ENCODE data around the gene RAB6B. TPM values are rescaled to one million over a fixed set of nuclear protein-coding genes. Genes with fewer than 3 reads are reported as not detected.

RAB6B gene
- total and polyA plus RNA-seq, 2 donors = 2.5 to 3.4 TPM

GRCh38 chr3:133820889-133821675 lies 74.6 kb downstream of the RAB6B start:
- Histone ChIP-seq H3K27ac (ENCODE audit: low read depth) (no peak overlapping the region), H3K4me1 (ENCODE audit: insufficient read depth) (no peaks in the 10 kb centered on the region), H3K4me3 (ENCODE audit: low read depth, low read length) (no peak overlapping the region), H3K36me3 (ENCODE audit: insufficient read depth) (no peaks in the 10 kb centered on the region)
- DNase-seq (ENCODE audit: extremely low spot score) = no peak
- 84% methylated on average over 3 of the region's 3 CpGs for WGBS

- 91% methylated on average over 4 of the region's 4 CpGs for WGBS
- no peak overlapping the region for H3K4me3 ChIP-seq (ENCODE audit: low read depth, low read length)
- DNase-seq (ENCODE audit: extremely low spot score) = no peak
- H3K4me1 ChIP-seq (ENCODE audit: insufficient read depth) = no peaks in the 10 kb centered on the region
- H3K27ac ChIP-seq (ENCODE audit: low read depth) = no peak overlapping the region
- no peaks in the 10 kb centered on the region for H3K36me3 ChIP-seq (ENCODE audit: insufficient read depth)
Measured at GRCh38 chr3:133820129-133820528, 75.6 kb downstream of the RAB6B start.

- no peak overlapping the region for H3K4me3 ChIP-seq (ENCODE audit: low read depth, low read length)
- no peak for DNase-seq (ENCODE audit: extremely low spot score)
- 79% methylated on average over 2 of the region's 2 CpGs for WGBS
- no peaks in the 10 kb centered on the region for H3K36me3 ChIP-seq (ENCODE audit: insufficient read depth)
- no peak overlapping the region for H3K27ac ChIP-seq (ENCODE audit: low read depth)
- H3K4me1 ChIP-seq (ENCODE audit: insufficient read depth) = no peaks in the 10 kb centered on the region
Measured at GRCh38 chr3:133815386-133815785, 80.3 kb downstream of the RAB6B start.

GRCh38 chr3:133812872-133813271 lies 82.8 kb downstream of the RAB6B start:
- H3K4me3 ChIP-seq (ENCODE audit: low read depth, low read length) = no peak overlapping the region
- no peak for DNase-seq (ENCODE audit: extremely low spot score)
- no peaks in the 10 kb centered on the region for H3K4me1 ChIP-seq (ENCODE audit: insufficient read depth)
- no peaks in the 10 kb centered on the region for H3K36me3 ChIP-seq (ENCODE audit: insufficient read depth)
- WGBS = 88% methylated on average over 1 of the region's 1 CpG
- H3K27ac ChIP-seq (ENCODE audit: low read depth) = no peak overlapping the region

DNA sequence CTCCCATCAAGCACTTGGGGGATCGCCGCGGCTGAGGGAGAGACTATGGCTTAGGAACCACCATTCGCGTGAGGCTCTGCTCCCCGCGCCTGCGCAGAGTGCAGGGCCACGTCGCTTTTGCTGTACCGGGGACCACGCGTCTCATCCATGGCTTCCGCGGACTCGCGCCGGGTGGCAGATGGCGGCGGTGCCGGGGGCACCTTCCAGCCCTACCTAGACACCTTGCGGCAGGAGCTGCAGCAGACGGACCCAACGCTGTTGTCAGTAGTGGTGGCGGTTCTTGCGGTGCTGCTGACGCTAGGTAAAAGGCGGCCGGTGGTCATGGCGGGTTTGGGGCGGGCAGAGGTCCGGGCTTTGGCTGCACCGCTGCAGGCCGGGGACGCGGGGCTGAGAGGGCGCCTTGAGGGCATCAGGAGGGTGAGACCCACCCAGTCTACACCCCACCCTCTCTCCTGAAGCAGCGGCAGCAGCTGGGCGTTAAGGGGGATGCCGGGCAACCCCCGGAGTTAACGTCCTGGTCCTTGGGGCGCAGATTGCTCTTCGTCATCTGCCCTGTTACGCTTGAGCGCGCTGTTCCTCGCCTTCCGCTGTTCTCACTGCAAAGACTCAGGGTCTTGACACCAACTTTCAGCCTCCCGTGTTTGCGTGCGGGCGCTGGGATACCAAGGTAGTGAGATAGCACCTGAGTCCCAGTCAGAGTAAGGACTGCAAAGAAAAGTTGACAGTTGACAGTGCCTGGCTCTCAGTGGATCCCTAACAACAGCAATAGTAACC lies 89.8 kb downstream of the RAB6B start, which contains the start of gene SRPRB:
Gene SRPRB (plus strand): TSS at position 114 of the 774 bp plus-strand sequence. CDS start 34 bp downstream, at position 148.
- under 1% methylated on average over 53 of the region's 53 CpGs for WGBS
- no peak within 1 kb of the TSS for H3K27ac ChIP-seq (ENCODE audit: low read depth)
- peak within 1 kb of the TSS; percentile 75 for H3K4me3 ChIP-seq (ENCODE audit: low read depth, low read length)
- no peaks in the 10 kb centered on the region for H3K4me1 ChIP-seq (ENCODE audit: insufficient read depth)
- DNase-seq (ENCODE audit: extremely low spot score) = peak; percentile 88
- no peaks in the 10 kb centered on the region for H3K36me3 ChIP-seq (ENCODE audit: insufficient read depth)

- 9% methylated on average over 15 of the region's 15 CpGs for WGBS
- no peak overlapping the region for H3K27ac ChIP-seq (ENCODE audit: low read depth)
- peak overlapping the region; percentile 75 for H3K4me3 ChIP-seq (ENCODE audit: low read depth, low read length)
- DNase-seq (ENCODE audit: extremely low spot score) = no peak
- no peaks in the 10 kb centered on the region for H3K36me3 ChIP-seq (ENCODE audit: insufficient read depth)
- H3K4me1 ChIP-seq (ENCODE audit: insufficient read depth) = no peaks in the 10 kb centered on the region
Measured at GRCh38 chr3:133805384-133805701, 90.3 kb downstream of the RAB6B start.

GRCh38 chr3:133804896-133805295 lies 90.8 kb downstream of the RAB6B start:
- no peak for DNase-seq (ENCODE audit: extremely low spot score)
- Histone ChIP-seq H3K36me3 (ENCODE audit: insufficient read depth) (no peaks in the 10 kb centered on the region), H3K4me1 (ENCODE audit: insufficient read depth) (no peaks in the 10 kb centered on the region), H3K4me3 (ENCODE audit: low read depth, low read length) (no peak overlapping the region), H3K27ac (ENCODE audit: low read depth) (no peak overlapping the region)
- WGBS = 56% methylated on average over 4 of the region's 4 CpGs

- Histone ChIP-seq H3K36me3 (ENCODE audit: insufficient read depth) (no peaks in the 10 kb centered on the region), H3K27ac (ENCODE audit: low read depth) (no peak overlapping the region), H3K4me3 (ENCODE audit: low read depth, low read length) (no peak overlapping the region), H3K4me1 (ENCODE audit: insufficient read depth) (no peaks in the 10 kb centered on the region)
- no peak for DNase-seq (ENCODE audit: extremely low spot score)
- 90% methylated on average over 5 of the region's 5 CpGs for WGBS
Measured at GRCh38 chr3:133803469-133803868, 92.2 kb downstream of the RAB6B start.

DNA sequence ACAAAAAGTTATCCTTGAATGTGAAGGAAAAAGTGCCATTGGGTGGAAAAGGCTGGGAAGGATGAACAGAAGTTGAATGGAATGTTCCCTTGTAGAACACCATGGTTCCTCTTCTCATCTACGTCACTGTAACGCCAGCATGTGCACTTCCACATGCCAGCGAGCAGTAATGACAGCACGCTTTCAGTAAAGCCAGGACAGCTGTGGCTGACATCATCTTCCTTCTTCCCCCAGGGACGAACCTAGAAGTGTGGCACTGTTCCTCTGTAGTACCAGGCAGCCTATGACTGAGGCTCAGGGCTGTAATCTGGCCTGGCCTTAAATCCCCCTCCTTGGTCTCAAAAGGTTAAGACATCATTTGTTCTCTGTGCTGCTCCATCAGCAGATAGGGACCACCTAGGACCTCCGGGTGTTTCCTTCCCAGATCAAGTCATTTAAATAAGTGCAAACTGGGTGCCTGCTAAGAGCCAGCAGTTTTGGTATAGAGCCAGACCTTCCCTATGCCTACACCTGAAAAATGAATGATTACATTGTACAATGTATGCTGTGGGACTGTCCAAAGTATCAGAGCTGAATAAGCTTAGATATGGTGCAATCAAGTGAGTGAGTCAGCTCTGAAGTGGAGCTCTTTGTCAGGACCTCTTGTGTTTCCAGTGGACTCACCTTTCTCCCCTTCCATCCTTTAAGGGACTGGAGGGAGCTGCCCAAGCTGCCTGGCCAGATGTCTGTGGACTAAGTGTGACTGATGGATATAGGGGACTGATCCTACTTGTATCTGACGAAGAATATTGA lies 95.7 kb downstream of the RAB6B start:
- 62% methylated on average over 7 of the region's 7 CpGs for WGBS

DNA sequence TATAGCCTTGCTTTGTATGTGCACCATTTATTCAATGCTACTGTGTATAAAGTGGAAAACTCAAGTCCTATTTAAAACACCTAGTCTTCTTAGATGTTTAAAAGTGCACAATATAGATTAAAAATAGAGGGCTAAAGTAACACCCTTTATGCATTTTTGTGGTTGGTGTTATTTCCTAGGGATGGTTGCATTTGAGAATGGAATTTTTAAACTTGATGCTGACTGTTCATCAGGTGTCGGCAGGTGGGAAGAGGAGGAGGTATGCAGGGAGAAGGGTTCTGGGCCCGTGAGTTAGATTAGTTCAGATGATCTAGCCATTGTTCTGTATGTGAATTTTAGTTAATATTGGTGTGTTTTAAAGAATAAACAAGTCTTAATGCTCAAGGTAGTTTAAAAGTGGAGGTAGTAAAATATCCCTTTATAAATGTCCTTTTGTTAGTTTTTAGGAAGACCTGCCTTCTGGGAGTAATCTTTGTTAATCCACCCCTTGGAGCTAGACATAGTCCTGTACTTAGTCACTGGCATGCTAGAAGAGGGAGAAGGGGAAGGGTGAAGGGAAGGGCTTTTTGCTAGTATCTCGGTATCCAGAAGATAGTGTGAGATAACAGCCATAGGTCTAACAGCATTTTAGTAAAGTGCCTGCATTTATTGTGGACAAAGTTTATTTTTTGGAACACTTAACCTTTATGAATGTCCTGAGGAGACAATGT lies 98.1 kb downstream of the RAB6B start:
- H3K4me3 ChIP-seq (ENCODE audit: low read depth, low read length) = no peak overlapping the region

More for the DNA sequence above, 95.7 kb downstream of the RAB6B start:
- Histone ChIP-seq H3K27ac (ENCODE audit: low read depth) (no peak overlapping the region), H3K36me3 (ENCODE audit: insufficient read depth) (no peaks in the 10 kb centered on the region), H3K4me3 (ENCODE audit: low read depth, low read length) (no peak overlapping the region), H3K4me1 (ENCODE audit: insufficient read depth) (no peaks in the 10 kb centered on the region)
- no peak for DNase-seq (ENCODE audit: extremely low spot score)

GRCh38 chr3:133792171-133792763 lies 103.4 kb downstream of the RAB6B start:
- Histone ChIP-seq H3K36me3 (ENCODE audit: insufficient read depth) (no peaks in the 10 kb centered on the region), H3K4me1 (ENCODE audit: insufficient read depth) (no peaks in the 10 kb centered on the region), H3K4me3 (ENCODE audit: low read depth, low read length) (no peak overlapping the region), H3K27ac (ENCODE audit: low read depth) (no peak overlapping the region)
- DNase-seq (ENCODE audit: extremely low spot score) = no peak
- 60% methylated on average over 9 of the region's 9 CpGs for WGBS

More for the DNA sequence above, 98.1 kb downstream of the RAB6B start:
- no peaks in the 10 kb centered on the region for H3K36me3 ChIP-seq (ENCODE audit: insufficient read depth)
- 60% methylated on average over 3 of the region's 3 CpGs for WGBS
- no peak for DNase-seq (ENCODE audit: extremely low spot score)
- H3K4me1 ChIP-seq (ENCODE audit: insufficient read depth) = no peaks in the 10 kb centered on the region
- H3K27ac ChIP-seq (ENCODE audit: low read depth) = no peak overlapping the region

DNA sequence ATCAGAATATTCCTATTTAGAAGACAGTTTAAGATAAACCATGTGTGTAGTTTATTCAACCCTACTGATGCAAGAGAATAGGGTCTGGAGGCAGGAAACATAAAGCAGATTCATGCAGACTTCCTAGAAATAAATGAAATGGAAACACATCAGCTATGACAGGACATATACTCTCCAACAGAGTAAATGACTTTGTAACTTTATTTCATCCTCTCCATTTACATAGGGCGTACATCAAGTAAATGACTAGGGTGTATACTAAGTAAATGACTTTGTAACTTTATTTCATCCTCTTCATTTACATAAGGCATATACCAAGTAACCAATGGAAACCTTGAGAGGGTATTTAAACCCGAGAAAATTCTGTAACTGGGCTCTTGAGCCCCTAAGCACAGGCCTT lies 107.7 kb downstream of the RAB6B start:
- H3K36me3 ChIP-seq (ENCODE audit: insufficient read depth) = no peaks in the 10 kb centered on the region
- no peak overlapping the region for H3K4me3 ChIP-seq (ENCODE audit: low read depth, low read length)
- WGBS = 72% methylated on average over 2 of the region's 2 CpGs
- H3K27ac ChIP-seq (ENCODE audit: low read depth) = no peak overlapping the region
- H3K4me1 ChIP-seq (ENCODE audit: insufficient read depth) = no peaks in the 10 kb centered on the region
- no peak for DNase-seq (ENCODE audit: extremely low spot score)

DNA sequence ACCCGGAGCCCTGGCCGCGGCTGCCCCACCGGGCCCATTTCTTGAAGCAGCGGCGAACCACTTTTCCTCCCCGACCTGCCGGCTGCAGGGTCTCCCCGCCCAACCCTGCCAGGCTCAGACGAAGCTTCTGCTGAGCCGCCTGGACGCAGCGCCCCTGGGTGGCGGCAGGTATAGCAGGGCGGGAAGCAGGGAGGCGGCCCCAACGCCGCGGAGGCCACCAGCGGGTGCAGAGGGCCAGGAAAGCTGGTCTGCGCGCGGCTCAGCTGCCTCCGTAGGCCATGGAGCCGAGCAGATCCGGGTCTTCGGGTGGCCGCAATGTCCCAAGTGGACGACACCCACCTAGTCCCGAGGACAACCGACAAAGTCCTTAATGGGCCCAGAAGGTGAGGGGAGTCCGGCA lies 111.9 kb downstream of the RAB6B start:
- H3K4me3 ChIP-seq (ENCODE audit: low read depth, low read length) = no peak overlapping the region
- no peak overlapping the region for H3K27ac ChIP-seq (ENCODE audit: low read depth)
- WGBS = 73% methylated on average over 32 of the region's 32 CpGs
- no peaks in the 10 kb centered on the region for H3K36me3 ChIP-seq (ENCODE audit: insufficient read depth)
- H3K4me1 ChIP-seq (ENCODE audit: insufficient read depth) = no peaks in the 10 kb centered on the region
- no peak for DNase-seq (ENCODE audit: extremely low spot score)
